HG03571 (cell line): ENCODE data around the gene HSD17B8.
A peak's percentile ranks its signal among the peaks of the same experiment; 100 is the strongest.

ENCODE experiments used
- ATAC-seq: cut with Tn5 transposase; IDR thresholded peaks from one replicate; pipeline ENCODE4 v1.9.1; 2021; ENCODE audit not compliant: unreplicated experiment

HSD17B8 gene

GRCh38 chr6:33191383-33192104 lies 12.9 kb upstream of the HSD17B8 start:
- ATAC-seq: no peak

DNA sequence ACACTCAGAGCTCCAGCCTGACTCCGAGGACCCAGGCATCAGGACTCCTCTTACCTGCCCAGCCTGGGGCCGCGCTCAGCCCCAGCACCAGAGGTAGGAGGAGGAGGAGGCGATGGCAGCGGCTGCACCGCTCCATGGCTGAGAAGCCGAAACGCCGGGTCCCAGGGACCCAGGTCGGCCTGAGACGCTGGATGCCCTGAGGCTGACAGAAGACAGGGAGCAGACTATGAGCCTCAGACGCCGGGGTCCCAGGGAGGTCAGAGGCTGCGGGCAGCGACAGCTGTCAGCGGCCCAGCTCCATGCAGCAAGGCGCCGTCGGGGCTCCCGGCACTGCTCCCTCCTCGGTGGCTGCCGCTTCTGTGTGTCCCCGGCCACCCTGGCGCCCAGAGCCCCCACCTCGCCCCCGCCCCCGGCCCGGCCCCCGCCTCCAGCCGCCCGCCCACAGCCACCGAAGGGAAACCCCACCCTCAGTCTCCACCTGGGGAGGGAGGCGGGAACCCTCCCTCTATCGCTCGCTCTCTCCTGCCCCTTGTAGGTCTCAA lies 12.3 kb upstream of the HSD17B8 start, which contains the start of gene COL11A2:
Gene COL11A2, minus strand, starts transcription at position 363 of the 542 bp plus-strand sequence. Its CDS starts 227 bp downstream, at position 136.
- no peak for ATAC-seq

- ATAC-seq: no peak
Observed at GRCh38 chr6:33192671-33193602, 11.5 kb upstream of the HSD17B8 start.

GRCh38 chr6:33193619-33194018 lies 10.8 kb upstream of the HSD17B8 start:
- ATAC-seq: no peak

DNA sequence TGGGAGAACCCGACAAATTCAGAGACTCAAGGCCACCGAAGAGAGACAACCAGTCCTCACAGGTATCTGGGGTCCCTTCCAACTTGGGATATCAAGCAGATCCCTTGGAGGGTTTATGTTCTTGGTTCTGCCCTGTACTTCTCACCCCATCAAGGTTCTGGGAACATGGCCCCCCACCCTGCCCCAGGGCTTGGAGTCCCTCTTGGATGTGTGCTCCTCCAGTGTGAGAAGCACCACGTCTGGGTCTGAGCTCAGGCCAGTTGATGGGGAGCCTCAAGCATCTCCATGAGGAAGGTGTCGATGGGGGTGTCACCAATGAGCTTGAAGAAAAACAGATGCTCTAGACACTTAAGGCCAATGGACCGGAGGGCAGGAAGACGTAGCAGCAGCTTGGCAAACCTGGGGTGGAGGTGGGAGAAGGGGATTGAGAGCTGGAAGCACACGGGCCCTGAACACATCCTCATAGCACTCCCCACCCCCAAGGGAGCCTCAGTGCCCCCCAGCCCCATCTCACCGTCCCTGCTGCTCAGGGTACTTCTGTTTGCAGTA lies 9.9 kb upstream of the HSD17B8 start:
- no peak for ATAC-seq

DNA sequence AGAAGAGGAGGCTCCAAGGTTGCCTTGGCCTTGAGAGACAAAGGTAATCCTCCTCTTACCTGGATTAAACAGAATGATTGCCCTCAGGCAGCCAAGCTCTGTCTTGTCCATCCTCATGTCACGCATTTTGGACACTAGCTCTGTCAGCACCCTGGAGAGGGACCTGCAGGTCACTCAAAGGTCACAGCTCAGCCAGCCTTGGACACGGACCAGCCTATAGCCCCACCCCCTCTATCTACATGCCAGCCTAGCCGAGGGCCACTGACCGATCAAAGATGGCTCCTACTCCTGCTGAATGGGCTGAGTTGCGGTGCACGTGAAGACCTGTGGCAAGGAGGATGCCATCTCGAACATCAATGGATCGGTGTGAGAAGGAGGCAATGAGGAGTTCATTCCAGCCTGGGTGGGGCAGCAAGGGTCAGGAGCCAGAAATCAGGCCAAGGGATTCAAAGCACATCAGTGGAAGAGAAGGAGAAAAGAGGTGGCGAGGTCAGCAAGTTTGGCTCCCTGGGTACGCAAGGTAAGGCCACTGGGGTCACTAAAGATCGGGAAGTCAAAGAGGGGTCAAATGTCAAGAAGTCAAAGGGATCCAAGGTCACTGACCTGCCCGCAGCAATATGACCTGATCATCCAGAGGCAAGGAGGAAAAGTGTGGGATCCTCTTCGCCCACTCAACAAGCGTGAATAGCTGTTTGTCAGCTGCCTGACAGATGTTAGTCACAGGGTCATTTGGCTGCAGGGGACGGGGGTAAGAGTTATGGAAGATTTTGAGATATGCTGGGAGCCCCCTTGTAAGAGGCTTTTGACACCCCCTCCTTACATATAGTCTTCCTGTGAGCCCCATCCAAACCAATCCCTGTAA lies 8.9 kb upstream of the HSD17B8 start:
- ATAC-seq: no peak

DNA sequence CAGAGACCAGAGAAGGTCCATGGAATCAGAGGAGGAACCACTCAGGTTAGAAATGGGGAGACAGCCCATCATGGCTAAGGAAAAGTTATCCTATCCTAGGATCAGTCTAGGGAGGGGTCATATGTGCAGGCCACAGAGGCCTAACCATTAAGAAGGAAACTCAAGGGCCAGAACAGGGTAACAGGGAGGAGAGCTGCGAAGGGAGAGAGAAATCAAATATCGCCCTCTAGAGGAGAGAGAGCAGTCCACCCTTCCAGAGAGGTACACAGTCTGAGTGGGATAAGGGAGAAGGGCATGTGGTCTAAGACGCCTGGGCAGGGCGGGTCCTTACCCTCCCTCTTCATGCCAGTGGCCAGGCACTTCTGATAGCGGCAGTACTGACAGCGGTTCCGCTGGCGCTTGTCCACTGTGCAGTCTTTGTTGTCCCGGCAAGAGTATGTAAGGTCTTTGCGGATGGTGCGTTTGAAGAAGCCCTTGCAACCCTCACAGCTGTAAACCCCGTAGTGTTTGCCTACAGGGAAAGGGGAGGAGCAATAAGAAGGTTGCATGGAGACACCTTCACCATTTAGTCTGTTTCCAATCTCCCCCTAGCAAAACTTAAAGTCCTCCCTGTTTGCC lies 6.9 kb upstream of the HSD17B8 start:
- no peak for ATAC-seq

GRCh38 chr6:33198159-33198852 lies 6.1 kb upstream of the HSD17B8 start:
- ATAC-seq: no peak

GRCh38 chr6:33198853-33199436 lies 5.5 kb upstream of the HSD17B8 start:
- ATAC-seq: no peak

- ATAC-seq: peak; percentile 19
Observed at GRCh38 chr6:33199687-33200218, 4.7 kb upstream of the HSD17B8 start.

GRCh38 chr6:33200219-33201146 lies 4.0 kb upstream of the HSD17B8 start, which contains the start of the genes RXRB and SLC39A7:
Gene RXRB (minus strand): TSS chr6:33200665. CDS start chr6:33200476, 189 bp downstream.
Gene SLC39A7 (plus strand): TSS chr6:33200867. CDS start chr6:33201246, 379 bp downstream.
- ATAC-seq: peak; percentile 47

DNA sequence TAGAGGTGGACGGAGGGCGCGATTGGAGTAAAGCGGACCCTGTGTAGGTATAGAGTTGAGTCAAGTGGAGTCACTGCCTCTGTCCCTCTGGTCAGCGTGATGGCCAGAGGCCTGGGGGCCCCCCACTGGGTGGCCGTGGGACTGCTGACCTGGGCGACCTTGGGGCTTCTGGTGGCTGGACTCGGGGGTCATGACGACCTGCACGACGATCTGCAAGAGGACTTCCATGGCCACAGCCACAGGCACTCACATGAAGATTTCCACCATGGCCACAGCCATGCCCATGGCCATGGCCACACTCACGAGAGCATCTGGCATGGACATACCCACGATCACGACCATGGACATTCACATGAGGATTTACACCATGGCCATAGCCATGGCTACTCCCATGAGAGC lies 3.3 kb upstream of the HSD17B8 start:
- ATAC-seq: no peak

GRCh38 chr6:33201935-33202334 lies 2.5 kb upstream of the HSD17B8 start:
- no peak for ATAC-seq

- no peak for ATAC-seq
Observed at GRCh38 chr6:33202799-33203198, 1.7 kb upstream of the HSD17B8 start.

DNA sequence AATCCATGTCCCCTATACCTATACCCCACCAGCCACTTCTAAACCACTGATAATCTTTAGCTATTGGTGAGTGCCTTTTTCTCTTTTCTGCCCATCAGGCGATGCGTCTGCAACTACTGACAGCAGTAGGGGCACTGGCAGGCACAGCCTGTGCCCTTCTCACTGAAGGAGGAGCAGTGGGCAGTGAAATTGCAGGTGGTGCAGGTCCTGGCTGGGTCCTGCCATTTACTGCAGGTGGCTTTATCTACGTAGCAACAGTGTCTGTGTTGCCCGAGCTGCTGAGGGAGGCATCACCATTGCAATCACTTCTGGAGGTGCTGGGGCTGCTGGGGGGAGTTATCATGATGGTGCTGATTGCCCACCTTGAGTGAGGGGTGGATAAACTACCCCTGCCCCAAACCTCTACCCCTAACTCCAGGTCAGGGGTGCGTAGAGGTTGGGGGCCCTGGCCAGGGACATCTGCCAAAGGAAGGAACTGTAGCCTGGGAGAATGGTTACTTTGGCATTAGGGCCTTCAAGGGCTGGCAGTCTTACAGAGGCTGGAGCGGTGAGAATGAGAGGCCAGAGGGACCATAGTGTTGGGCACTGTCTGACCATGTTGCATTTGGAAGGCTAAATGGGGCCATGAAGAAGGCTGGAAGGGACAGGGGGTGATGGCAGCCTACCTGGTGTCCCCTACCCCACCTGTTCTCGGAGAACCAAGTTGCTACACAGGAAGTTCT lies 851 bp upstream of the HSD17B8 start:
- ATAC-seq: no peak

- no peak for ATAC-seq
Observed at GRCh38 chr6:33204165-33204414, 365 bp upstream of the HSD17B8 start.
